Muscle of leg (tissue), 11 donors: ENCODE results near the gene HRH2. TPM values are rescaled to one million over a fixed set of nuclear protein-coding genes. Genes with fewer than 3 reads are reported as not detected.
A peak's percentile ranks its signal among the peaks of the same experiment; 100 is the strongest.

Experiments
- DNase-seq: peaks from one replicate; pipeline ENCODE4 v3.0.0; 2013
- H3K27ac ChIP-seq: one replicate; pipeline ENCODE4 v1.5.1; 2013; ENCODE audit warnings: mild to moderate bottlenecking, low read length, control low read depth
- H3K27me3 ChIP-seq: one replicate; pipeline ENCODE4 v1.6.1; 2013; ENCODE audit warnings: low read length; ENCODE audit not compliant: control insufficient read depth, insufficient read depth
- H3K36me3 ChIP-seq: one replicate; pipeline ENCODE4 v1.6.1; 2013; ENCODE audit warnings: low read length; ENCODE audit not compliant: control insufficient read depth, insufficient read depth
- H3K4me1 ChIP-seq: one replicate; pipeline ENCODE4 v1.6.1; 2013; ENCODE audit warnings: low read length; ENCODE audit not compliant: control insufficient read depth, insufficient read depth
- H3K4me3 ChIP-seq: one replicate; pipeline ENCODE4 v1.5.1; 2013; ENCODE audit warnings: low read length, control low read depth
- H3K9me3 ChIP-seq: replicated peaks from 2 replicates; pipeline ENCODE4 v1.6.1; 2013; ENCODE audit warnings: low read depth, low read length; ENCODE audit not compliant: control insufficient read depth
- WGBS: methylation state at CpG from one replicate; pipeline ENCODE4 v1.1.5; 2013; ENCODE audit warnings: missing lambda C conversion rate; ENCODE audit not compliant: insufficient coverage; 5-methylcytosine and 5-hydroxymethylcytosine counted together
- polyA plus RNA-seq, 8 donors: library from polyadenylated mRNA; unstranded; fragments of 120-200 nt; gene quantifications; one replicate each; pipeline versions ENCODE4 v1.2.1 to v1.2.3, GENCODE V29; 2013; ENCODE audit warnings: inconsistent platforms in 1 of 8, low replicate concordance in 1 of 8; ENCODE audit not compliant: insufficient read length in 8 of 8, insufficient read depth in 1 of 8
- total RNA-seq: library from RNA; stranded (reverse); fragments of 120-200 nt; gene quantifications from one replicate; pipeline ENCODE4 v1.2.4, GENCODE V29; 2013

HRH2 gene
- total and polyA plus RNA-seq, 9 donors = 0.35 to 1.5 (median 0.86) TPM

GRCh38 chr5:175690025-175690424 lies 32.2 kb downstream of the HRH2 start:
- Histone ChIP-seq H3K9me3 (no peaks in the 10 kb centered on the region), H3K4me1 (peaks cover 28% of the 10 kb centered on the region), H3K27ac (no peak overlapping the region), H3K36me3 (no peaks in the 10 kb centered on the region), H3K4me3 (no peak overlapping the region), H3K27me3 (peaks cover 2% of the 10 kb centered on the region)
- 43% methylated on average over 3 of the region's 5 CpGs for WGBS
- DNase-seq = no peak

GRCh38 chr5:175690586-175690985 lies 32.7 kb downstream of the HRH2 start:
- 87% methylated on average over 10 of the region's 11 CpGs for WGBS
- no peak overlapping the region for H3K27ac ChIP-seq
- H3K4me3 ChIP-seq = no peak overlapping the region
- DNase-seq = no peak
- H3K9me3 ChIP-seq = no peaks in the 10 kb centered on the region
- H3K36me3 ChIP-seq = no peaks in the 10 kb centered on the region
- H3K27me3 ChIP-seq = peaks cover 2% of the 10 kb centered on the region
- peaks cover 30% of the 10 kb centered on the region for H3K4me1 ChIP-seq

- Histone ChIP-seq H3K4me3 (no peak overlapping the region), H3K9me3 (no peaks in the 10 kb centered on the region), H3K27ac (no peak overlapping the region), H3K4me1 (peaks cover 30% of the 10 kb centered on the region), H3K36me3 (no peaks in the 10 kb centered on the region), H3K27me3 (peaks cover 2% of the 10 kb centered on the region)
- whole genome bisulfite sequencing = 68% methylated on average over 4 of the region's 5 CpGs
- DNase-seq = no peak
Measured at GRCh38 chr5:175691761-175692160, 33.9 kb downstream of the HRH2 start.

GRCh38 chr5:175692235-175692995 lies 34.5 kb downstream of the HRH2 start:
- Histone ChIP-seq H3K27me3 (peaks cover 2% of the 10 kb centered on the region), H3K9me3 (no peaks in the 10 kb centered on the region), H3K4me1 (peaks cover 30% of the 10 kb centered on the region), H3K27ac (no peak overlapping the region), H3K36me3 (no peaks in the 10 kb centered on the region), H3K4me3 (no peak overlapping the region)
- WGBS = 79% methylated on average over 8 of the region's 16 CpGs
- no peak for DNase-seq

- Histone ChIP-seq H3K36me3 (no peaks in the 10 kb centered on the region), H3K9me3 (no peaks in the 10 kb centered on the region), H3K27ac (no peak overlapping the region), H3K4me3 (no peak overlapping the region), H3K4me1 (peaks cover 30% of the 10 kb centered on the region), H3K27me3 (peaks cover 2% of the 10 kb centered on the region)
- DNase-seq = peak; percentile 24
- 48% methylated on average over 6 of the region's 12 CpGs for WGBS
Measured at GRCh38 chr5:175692996-175693710, 35.3 kb downstream of the HRH2 start.

- no peak for DNase-seq
- Histone ChIP-seq H3K9me3 (no peaks in the 10 kb centered on the region), H3K36me3 (no peaks in the 10 kb centered on the region), H3K27me3 (peaks cover 2% of the 10 kb centered on the region), H3K27ac (no peak overlapping the region), H3K4me1 (peaks cover 30% of the 10 kb centered on the region), H3K4me3 (no peak overlapping the region)
- WGBS = 43% methylated on average over 3 of the region's 5 CpGs
Measured at GRCh38 chr5:175693741-175694140, 35.9 kb downstream of the HRH2 start.

GRCh38 chr5:175694371-175695160 lies 36.7 kb downstream of the HRH2 start:
- Histone ChIP-seq H3K27ac (no peak overlapping the region), H3K4me3 (no peak overlapping the region), H3K27me3 (peaks cover 2% of the 10 kb centered on the region), H3K4me1 (peaks cover 30% of the 10 kb centered on the region), H3K9me3 (no peaks in the 10 kb centered on the region), H3K36me3 (no peaks in the 10 kb centered on the region)
- peak; percentile 50 for DNase-seq
- WGBS = 70% methylated on average over 10 of the region's 13 CpGs

GRCh38 chr5:175695161-175696126 lies 37.6 kb downstream of the HRH2 start:
- Histone ChIP-seq H3K9me3 (no peaks in the 10 kb centered on the region), H3K27ac (no peak overlapping the region), H3K4me3 (no peak overlapping the region), H3K27me3 (peaks cover 2% of the 10 kb centered on the region), H3K4me1 (peaks cover 30% of the 10 kb centered on the region), H3K36me3 (no peaks in the 10 kb centered on the region)
- WGBS = 85% methylated on average over 11 of the region's 19 CpGs
- DNase-seq = peak; percentile 53

- Histone ChIP-seq H3K9me3 (no peaks in the 10 kb centered on the region), H3K27me3 (peaks cover 2% of the 10 kb centered on the region), H3K4me1 (peaks cover 23% of the 10 kb centered on the region), H3K4me3 (no peak overlapping the region), H3K27ac (no peak overlapping the region), H3K36me3 (no peaks in the 10 kb centered on the region)
- 50% methylated on average over 7 of the region's 16 CpGs for WGBS
- DNase-seq = peak; percentile 78
Measured at GRCh38 chr5:175696139-175696854, 38.4 kb downstream of the HRH2 start.
